RKO (cell line): Measurements from ENCODE around the gene AOPEP.

Experiments
- DNase-seq: peaks from one replicate; pipeline ENCODE4 v3.0.0-alpha.2; 2016; ENCODE audit warnings: low spot score

AOPEP gene

DNA sequence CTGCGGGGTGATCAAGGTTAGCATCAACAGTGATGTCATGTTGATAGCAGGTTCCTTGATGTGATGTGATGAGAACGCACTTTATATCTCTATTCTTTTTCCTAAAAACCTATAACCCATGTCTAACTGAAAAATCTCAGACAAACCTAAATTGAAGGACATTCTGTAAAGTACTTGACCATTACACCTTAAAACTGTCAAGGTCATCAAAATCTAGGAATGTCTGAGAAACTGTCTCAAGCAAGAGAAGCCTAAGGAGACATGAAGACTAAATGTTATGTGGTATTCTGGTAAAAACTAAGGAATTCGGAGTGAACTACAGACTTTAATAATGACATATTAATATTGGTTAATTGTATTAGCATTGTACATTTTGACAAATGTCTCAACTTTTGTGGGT, 170.0 kb downstream of the AOPEP start:
- no peak for DNase-seq

DNA sequence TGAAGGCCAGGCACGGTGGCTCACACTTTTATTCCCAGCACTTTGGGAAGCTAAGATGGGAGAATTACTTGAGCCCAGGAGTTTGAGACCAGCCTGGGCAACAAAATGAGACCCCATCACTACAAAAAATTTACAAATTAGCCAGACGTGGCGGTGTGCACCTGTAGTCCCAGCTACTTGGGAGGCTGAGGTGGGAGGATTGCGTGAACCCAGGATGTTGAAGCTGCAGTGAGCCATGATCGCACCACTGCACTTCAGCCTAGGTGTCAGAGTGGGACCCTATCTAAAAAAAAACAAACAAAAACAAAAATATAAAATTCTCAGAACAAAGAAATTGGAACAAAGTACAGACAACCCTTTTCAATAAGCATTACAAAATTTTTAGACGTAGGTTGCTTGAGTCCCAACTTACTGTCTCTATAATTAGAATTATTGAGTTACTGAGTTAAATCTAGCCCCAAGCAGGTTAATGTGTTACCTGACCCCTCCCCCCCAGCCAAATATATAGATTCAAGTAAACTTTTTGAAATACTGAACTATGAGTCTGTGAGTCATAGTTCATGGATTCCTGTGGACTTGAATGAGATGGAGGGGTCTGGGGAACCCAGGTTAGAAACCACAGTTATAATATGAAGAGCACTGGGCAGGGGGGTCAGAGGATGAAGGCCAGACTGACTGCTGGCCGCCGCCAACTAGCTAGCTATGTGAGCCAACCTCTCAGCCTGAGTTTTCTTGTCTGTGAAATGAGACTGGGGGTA, 173.1 kb downstream of the AOPEP start:
- no peak for DNase-seq

DNA sequence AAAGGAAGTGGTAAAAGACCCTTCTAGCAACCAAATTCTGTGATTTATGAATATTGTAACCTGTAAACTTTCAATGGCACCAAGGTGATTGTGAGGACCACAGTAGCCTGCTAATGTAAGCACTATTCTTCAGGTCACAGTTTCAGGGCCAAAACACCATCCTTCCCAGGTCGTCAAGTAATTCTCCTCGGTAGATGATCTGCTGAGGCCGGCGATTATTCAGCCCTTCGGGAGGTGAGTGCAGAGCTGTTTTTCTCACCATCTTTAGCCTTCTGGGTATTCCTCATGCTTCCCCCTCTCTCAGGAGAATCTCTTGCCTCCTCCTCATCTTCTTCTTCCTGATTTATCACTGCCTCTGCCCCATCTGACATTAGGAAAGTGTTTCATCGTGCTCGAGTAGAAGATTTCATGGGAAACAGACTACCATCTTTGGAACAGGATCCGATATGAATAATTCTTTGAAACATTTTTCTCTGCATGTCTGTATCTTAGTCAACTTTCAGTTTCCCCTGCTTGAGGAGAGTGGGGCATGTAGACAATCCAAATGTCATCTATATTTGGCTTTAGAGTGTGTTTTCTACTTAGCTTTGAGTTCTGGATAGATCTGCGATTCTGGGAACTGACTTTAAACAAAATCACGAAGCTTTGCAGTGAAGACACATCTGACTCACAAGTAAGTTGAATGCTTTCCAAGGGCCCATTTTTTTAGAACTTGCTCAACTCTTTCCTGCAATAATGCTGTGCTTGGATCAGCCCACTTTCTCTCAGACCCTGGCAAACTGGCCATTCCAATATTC, 173.9 kb downstream of the AOPEP start:
- DNase-seq: no peak

DNA sequence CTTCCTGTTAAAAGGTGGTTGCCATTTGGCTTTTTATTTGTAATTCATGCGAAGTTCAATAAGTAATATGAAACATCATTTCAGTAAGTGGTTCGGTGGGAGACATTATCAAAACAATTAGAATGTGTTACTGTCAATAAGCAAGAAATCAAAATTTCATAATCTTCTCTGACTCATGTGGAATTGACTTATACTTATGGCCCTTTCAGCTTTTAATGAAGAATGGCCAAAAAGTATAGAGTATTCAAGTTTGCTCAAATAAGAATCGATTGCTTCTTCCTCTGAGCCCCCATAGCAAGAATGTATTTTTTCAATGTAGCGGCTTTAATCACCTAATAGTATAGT, 174.5 kb downstream of the AOPEP start:
- DNase-seq: no peak

DNA sequence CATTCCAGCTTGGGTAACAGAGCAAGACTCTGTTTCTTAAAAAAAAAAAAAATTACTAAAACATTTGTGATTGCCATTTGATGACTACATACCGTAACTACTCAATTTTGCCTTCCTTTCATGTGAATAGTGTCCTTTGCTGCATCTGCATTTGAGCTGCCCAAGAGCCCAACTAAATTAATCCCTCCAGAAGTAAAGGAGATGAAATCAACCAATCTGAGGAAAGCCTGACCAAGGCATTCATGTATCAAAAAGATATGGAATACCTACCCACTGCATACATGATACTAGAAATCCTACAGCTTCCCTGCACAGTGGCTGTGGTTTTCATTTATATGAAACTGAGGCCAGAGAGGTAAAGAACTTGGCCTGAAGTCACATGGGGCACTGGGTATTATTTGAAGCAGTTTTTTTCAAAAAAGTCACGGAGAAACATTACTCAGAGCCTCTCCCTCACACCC, 177.5 kb downstream of the AOPEP start:
- DNase-seq: no peak

DNA sequence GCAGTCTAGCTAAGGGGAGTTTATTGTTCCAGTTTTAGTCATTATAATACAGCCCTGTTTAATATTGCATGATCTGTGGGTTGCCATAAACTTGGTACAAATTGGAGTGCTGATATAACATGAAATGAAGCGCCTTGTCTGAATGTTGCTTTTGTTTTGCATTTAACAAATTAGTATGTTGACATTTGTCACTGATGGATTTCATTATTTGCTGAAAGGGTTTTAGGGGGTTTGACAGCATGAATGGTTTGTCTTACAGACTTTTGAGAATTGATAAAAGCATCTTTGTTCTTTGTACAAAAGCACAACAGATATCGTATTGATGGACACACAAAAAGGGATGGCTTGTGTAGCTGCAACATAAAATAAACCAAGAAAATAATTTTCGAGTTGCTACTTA, 178.3 kb downstream of the AOPEP start:
- no peak for DNase-seq

DNA sequence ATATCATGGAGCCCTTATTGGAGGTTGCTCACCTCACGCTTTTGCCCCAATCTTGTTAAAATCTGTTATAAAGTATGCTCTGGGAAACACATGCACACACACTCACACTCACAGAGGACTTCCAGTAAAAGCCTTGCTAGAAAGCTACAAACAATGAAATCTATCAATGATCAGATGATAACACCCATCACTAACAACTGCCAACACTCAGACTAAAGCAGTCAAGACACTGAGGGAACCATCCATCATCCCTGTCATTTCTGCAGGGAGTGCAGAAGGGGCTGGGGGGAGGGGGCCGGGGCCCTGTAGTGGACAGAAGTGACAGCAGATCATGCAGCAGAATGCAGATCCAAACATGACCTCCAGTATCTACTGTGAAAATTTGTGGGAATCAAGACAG, 179.1 kb downstream of the AOPEP start:
- DNase-seq: no peak

DNA sequence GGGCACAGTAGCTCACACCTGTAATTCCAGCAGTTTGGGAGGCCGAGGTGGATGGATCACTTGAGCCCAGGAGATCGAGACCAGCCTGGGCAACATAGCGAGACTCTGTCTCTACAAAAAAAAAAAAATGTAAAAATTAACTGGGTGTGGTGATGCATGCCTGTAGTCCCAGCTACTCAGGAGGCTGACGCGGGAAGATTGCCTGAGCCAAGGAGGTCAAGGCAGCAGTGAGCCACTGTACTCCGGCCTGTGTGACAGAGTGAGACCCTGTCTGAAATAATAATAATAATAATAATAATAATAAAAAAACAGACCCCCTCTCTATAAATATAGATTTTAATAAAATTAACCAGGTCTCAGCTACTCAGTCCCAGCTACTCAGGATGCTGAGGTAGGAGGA, 179.7 kb downstream of the AOPEP start:
- no peak for DNase-seq

DNA sequence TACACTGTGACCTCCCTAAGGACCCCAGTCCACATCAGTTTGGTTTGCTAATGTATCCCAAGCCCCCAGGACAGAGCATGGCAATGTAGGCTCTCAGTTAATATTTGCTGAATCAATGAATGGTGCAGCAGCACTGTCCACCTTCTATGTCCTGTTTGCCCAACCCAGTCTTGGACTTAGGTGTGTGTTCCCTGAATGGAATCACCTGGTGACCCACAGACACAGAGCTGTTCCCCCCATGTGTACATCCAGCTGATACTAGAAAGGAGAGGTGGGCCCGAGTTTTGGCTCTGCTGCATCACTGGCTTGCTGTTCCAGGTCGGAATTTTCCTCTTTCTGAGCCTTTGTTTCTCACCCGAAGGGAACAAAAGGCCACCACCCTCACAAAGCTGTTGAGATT, 180.2 kb downstream of the AOPEP start:
- no peak for DNase-seq

DNA sequence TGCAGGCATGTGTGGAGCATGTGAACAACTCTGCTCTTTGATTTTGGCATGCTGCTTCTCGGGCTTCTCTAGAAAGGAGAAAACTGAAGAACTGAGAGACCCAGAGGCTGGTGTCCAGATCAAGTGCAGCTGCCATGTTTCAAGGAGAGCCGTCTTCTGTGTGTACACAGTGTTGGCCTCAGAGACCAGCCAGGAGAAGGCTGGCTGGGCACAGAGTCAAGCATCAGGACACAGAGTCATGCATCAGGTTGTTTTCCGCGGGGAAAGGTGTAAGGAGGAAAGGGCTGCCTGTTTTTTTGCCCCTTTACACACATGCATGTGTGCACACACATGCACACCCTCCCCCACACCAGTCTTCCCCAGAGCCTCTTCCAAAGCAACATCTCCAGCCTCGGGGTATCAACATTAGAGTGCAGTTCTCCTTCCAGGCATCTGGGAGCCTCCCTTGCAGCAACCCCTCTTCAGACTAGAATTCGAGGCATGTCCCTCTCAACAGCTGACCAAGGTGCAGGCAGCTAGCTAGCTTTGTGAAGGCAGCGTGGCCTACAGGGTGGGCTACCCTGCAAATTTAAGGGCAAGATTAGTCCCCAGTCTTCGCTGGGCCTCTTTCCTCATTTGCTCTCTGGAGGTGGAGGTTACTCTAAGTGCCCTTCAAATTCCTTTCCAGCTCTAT, 180.9 kb downstream of the AOPEP start:
- DNase-seq: no peak

DNA sequence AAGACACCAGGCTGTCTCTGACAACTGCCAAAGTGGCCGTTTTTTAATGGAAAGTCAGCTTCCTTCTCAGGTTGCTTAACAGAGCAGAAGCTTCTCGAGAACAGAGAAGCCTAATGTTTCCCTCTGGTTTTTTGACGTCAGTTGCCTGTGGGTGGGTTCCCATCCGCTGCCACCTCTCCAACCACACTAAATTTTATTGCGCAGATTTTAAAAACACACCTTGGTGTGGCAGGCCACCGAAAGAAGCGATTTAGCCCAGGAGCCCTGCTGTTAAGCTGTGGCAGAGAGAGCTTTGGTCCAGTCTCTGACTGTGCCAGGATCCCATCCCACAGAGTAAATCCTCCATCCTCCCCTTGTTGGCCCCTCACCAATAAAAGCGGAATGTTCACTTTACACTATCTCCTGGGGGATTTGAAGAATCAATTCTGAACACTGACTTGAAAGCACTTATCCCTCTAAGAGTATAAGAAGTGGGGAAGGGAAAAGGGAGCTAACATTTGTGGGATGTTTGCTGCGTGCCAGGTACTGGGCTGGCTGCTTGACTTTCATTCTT, 181.6 kb downstream of the AOPEP start:
- DNase-seq: no peak

DNA sequence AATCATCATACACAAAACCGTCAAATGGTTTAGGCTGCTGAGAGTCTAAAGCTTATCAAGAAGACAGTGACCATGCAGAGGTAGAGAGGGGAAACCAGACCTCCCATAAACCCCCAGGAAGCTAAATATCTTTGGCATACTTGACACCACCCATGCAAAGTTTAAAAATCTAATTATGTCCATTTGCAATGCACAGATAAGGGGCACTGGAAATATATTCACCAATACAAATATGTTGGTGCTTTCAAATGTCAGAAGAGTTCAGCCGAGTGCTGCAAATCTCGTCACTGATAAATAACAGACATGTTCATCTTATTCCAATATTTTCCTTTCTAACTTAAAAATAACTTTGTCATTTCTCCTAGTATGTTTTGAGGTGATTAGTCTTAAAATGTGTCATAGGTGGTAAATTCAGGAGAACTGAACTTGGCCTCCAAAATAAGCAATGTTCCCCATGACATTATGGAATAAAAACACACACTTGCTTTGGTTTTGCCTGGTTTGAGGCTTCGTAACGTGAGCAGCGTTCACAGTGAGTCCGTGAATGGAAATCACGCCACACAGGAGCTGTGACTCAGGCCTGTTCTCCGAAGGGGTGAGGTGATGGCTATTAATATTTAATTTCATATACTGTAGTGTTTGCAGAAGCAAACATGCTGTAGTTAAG, 182.2 kb downstream of the AOPEP start:
- no peak for DNase-seq

DNA sequence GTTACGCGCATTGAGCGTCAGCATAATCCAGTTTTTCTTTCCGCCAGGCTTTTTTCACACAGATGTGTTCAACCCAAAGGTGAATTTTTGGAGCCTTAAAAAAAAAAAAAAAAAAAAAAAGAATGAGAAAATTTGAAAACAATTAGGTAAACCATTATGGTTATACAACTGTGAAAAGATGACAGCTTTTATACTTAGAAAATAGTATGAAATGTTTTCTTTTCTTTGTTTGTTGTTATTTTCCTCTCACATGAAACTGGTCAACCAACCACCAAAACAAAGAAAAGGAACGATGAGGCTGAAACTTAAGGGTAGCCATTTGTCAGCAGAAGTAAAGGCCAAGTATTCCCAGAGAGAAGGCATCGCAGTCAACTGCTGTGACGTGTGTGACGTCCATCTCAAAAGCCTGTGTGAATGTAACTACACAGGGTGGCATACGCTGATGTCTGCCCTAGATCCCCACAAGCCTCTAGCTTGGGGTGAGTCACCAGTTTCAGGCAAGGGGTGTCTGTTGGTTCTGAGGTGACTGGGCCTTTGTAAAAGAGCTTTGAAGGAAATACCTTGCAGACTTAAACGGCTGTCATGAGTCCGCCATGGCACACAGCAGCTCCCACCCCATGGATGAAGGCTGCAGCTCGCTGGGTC, 182.9 kb downstream of the AOPEP start:
- no peak for DNase-seq

DNA sequence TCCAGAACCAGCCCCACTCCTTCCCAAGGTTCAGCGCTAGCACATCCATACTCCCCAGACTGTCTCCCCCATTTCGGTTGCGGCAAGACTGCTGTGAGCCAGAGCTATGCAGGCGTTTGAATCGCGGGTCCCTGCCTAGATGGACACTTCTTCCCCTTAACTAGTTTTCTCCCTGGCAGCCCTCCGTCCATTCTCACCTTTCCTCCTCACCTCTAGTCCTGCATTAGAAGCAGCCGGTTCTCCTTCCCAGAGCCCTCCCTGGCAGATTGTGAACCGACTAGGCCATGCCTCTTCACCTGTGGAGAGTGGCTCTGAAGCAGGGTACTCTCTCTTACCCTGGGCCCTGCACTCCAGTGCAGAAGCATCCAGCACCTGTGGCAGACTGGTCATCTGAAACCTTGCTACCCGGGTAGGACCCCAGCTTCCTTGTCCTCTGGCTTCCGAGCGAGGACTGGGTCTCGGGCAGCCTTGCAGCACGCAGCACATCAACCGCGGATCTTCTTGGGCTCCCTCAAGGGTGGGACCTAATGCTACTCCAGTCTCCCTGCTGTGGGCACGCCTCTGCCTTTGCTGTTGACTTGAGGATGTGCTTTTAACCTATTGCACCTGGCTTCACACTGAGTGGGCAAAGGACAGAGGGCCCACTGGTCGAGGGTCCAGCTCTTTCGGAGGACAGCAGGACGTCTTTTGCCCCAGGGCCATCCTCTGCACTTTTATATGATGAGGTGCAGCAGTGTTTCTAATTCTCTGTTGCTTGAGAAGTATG, 183.6 kb downstream of the AOPEP start:
- DNase-seq: no peak

DNA sequence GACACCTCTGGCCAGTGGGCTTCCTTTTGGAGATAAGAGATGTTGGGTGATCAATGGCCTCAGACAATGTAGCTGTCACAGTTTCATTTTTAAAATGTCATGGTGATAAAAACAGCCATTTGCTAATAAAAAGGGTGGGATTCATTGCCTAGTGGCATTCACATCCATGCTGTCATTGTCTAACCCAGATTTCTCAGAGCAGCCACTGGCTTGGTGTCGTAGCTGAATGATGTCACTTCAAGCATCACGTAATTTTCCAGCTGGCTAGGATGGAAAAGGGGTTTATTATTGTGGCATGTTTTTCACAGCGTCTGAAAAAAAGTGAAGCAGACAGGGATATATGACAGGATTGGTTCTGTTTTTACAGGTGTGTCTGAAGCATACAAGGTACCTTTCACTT, 184.7 kb downstream of the AOPEP start:
- no peak for DNase-seq

DNA sequence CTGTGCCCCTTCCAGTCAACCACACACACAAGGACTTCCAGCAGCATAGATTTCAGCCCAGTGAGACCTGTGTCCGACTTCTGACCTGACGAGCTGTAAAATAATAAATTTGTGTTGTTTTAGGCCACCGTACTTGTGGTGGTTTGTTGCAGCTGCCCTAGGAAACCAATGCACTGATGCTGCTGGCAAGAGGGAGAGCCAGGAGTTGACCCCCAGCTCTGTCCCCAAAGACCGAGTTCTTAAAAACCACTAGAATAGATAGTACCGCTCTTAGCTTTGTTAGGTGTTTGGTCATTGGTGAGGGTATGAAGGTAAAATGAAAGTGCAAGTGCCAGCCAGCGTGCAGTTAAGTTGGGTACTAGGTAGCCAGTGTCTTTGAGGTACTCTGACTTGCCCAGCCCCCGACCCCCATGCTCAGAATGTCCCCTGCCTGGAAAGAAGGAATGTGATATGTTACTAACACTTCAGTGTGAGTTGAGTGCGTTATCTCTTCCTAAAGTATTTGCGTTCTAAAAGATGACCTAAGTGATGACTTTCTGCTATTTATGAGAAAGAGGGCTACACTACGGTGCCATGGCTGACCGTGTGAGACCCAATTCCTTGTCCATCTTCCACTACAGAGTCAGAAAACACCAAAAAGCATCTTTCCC, 185.6 kb downstream of the AOPEP start:
- no peak for DNase-seq

DNA sequence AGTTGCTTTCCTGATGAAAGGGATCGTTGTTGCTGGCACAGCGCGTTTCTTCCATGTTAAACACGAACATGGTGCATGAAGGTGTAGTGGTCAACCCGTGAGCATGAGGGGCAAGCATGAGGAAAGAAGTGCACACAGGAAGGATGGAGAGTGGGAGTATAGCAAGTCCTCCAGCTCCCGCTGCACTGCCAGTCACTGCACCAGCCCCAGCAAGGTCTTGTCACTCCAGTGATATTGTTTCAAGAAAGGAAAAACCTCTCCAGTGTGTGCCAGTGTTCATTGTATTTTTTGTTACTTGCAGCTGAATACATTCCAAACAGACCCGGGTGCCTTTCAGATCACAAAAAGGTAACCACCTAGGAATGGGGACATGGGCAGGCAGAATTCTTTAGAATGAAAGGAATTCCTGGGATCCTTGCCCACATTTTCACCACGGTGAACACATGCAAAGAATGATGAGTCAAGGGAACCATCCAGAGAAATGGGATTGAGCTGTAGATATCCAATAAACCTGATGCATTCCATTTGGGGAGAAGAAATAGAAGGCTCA, 186.3 kb downstream of the AOPEP start:
- no peak for DNase-seq

DNA sequence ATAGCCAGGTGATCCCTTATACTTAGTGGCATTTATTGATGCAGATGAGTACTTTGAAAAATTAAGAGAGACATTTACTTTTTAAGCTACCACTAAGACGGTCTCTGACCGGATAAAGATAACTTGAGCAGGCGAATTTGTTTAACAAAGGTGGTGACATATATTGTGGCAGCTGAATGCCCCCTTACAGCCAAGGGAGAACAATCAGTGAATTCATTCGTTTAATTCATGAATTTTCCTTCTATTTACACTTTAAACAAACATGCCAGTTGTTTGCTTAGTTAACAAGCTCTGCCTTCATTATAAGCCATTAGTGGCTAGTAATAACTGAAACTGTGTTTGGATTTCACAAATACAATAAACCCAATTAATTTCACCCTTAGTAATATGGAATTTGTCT, 187.1 kb downstream of the AOPEP start:
- DNase-seq: no peak

DNA sequence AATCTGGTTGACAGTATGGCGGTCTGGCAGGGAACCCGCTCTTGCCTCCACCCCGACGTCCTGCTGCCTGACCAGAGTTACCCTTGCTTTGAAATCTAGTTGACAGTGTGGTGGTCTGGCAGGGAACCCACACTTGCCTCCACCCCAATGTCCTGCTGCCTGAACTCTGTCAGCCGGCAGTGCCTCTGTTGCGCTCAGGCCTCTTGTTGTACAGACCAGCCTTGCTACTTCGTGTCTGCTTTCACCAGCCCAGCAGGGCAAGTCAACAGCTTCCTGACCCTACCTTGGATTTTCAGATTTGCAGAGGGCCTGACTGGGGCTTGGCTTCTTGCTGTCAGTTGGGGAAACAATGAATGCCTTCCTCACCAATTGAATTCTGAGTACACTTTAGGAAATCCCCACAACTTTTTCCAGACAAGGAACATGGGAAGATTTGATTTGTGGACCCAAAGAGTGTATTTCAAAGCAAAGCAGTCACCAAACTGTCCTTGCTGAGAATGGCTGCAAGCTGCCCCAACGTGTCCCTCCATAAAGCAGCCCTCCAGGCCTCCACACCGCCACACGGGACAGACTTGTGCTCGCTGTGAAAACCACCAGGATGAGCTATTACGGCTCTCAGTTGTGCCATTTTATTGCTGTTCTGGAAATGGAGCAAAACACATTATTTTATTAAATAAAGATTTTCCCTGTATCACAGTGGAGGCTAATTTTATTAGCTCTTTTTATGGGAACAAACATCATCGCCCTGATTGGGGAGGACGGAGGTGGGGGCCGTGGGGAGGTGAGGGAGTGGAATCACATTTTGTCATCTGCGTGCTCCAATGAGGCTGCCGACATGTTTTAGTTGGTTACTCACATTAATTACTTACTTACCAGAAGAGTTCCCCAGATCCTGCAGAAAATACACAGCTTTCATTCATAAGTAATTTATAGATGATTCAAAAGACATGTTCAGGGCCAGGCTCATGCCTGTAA, 189.3 kb downstream of the AOPEP start:
- no peak for DNase-seq
